Measurements from ENCODE around the gene ISOC1. TPM values are rescaled to one million over a fixed set of nuclear protein-coding genes. Genes with fewer than 3 reads are reported as not detected.

The ISOC1 gene
- total RNA-seq, 3 donors from 2014 or later (not counting 1 experiment from before 2014, with no cell fraction given): 11.3 to 15.5 (median 15.1) TPM

DNA sequence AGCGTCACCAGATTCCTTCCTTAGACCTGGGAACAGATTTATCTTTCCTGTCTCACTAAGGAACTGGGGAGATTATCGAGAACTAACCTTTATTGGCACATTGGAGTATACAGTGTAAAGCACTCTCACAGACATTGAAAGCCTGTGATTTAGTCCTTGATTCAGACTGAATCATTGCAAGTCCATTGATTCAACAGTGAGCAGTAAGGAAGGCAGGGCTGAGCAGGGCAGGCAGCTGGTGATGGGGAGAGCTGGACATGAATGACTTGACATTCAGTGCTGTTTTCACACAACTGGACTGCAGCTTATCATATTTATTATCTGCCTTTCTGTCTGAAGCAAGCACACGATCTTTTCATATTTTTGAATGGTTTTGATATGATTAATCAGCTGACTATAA, 16.2 kb downstream of the ISOC1 start:
- no peaks in the 10 kb centered on the region for H3K9me3 Mint-ChIP-seq

GRCh38 chr5:129111351-129111750, 16.8 kb downstream of the ISOC1 start:
- peaks cover 1% of the 10 kb centered on the region for H3K36me3 Mint-ChIP-seq
- TF ChIP-seq, protein P1, sequence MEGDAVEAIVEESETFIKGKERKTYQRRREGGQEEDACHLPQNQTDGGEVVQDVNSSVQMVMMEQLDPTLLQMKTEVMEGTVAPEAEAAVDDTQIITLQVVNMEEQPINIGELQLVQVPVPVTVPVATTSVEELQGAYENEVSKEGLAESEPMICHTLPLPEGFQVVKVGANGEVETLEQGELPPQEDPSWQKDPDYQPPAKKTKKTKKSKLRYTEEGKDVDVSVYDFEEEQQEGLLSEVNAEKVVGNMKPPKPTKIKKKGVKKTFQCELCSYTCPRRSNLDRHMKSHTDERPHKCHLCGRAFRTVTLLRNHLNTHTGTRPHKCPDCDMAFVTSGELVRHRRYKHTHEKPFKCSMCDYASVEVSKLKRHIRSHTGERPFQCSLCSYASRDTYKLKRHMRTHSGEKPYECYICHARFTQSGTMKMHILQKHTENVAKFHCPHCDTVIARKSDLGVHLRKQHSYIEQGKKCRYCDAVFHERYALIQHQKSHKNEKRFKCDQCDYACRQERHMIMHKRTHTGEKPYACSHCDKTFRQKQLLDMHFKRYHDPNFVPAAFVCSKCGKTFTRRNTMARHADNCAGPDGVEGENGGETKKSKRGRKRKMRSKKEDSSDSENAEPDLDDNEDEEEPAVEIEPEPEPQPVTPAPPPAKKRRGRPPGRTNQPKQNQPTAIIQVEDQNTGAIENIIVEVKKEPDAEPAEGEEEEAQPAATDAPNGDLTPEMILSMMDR (IDR thresholded peaks at IDR 0.05): no peak
- Histone ChIP-seq H3K36me3 (ENCODE audit: control insufficient read depth, insufficient read depth, low read length) (peaks cover 15% of the 10 kb centered on the region), H3K4me3 (ENCODE audit: low read length) (no peak overlapping the region), H3K9me3 (ENCODE audit: control insufficient read depth, insufficient read depth, low read length) (no peaks in the 10 kb centered on the region), H3K27ac (ENCODE audit: low read length) (no peak overlapping the region), H3K27me3 (ENCODE audit: control insufficient read depth, insufficient read depth, low read length) (no peaks in the 10 kb centered on the region), H3K4me1 (ENCODE audit: control insufficient read depth, insufficient read depth, low read length) (no peaks in the 10 kb centered on the region)
- no peak overlapping the region for H3K4me3 Mint-ChIP-seq
- intact Hi-C loops (cut with micrococcal nuclease): no loop called here
- no peaks in the 10 kb centered on the region for H3K27me3 Mint-ChIP-seq (ENCODE audit: low read depth in 2 of 2)
- no peaks in the 10 kb centered on the region for H3K9me3 Mint-ChIP-seq
- no peak overlapping the region for H3K27ac Mint-ChIP-seq
- 92% methylated on average over 2 of the region's 2 CpGs for WGBS (ENCODE audit: insufficient coverage)
- peaks cover 8 to 9% of the 10 kb centered on the region in 2 donors for H3K4me1 Mint-ChIP-seq
- DNase-seq (no peak), ATAC-seq (no peak)

More for the DNA sequence above, 16.2 kb downstream of the ISOC1 start:
- Mint-ChIP-seq H3K4me1 (peaks cover 8 to 9% of the 10 kb centered on the region in 2 donors), H3K4me3 (no peak overlapping the region), H3K36me3 (peaks cover 6% of the 10 kb centered on the region), H3K27ac (no peak overlapping the region), H3K27me3 (ENCODE audit: low read depth in 2 of 2) (no peaks in the 10 kb centered on the region)
- intact Hi-C loops (cut with micrococcal nuclease): no loop called here
- H3K4me1 ChIP-seq (ENCODE audit: control insufficient read depth, insufficient read depth, low read length): no peaks in the 10 kb centered on the region
- no peak for ATAC-seq
- WGBS (ENCODE audit: insufficient coverage): 97% methylated on average over 2 of the region's 3 CpGs
- H3K27ac ChIP-seq (ENCODE audit: low read length): no peak overlapping the region
- no peak overlapping the region for H3K4me3 ChIP-seq (ENCODE audit: low read length)
- H3K9me3 ChIP-seq (ENCODE audit: control insufficient read depth, insufficient read depth, low read length): no peaks in the 10 kb centered on the region
- TF ChIP-seq, protein P1 (IDR thresholded peaks at IDR 0.05): no peak
- H3K36me3 ChIP-seq (ENCODE audit: control insufficient read depth, insufficient read depth, low read length): peaks cover 15% of the 10 kb centered on the region
- no peak for DNase-seq
- no peaks in the 10 kb centered on the region for H3K27me3 ChIP-seq (ENCODE audit: control insufficient read depth, insufficient read depth, low read length)

DNA sequence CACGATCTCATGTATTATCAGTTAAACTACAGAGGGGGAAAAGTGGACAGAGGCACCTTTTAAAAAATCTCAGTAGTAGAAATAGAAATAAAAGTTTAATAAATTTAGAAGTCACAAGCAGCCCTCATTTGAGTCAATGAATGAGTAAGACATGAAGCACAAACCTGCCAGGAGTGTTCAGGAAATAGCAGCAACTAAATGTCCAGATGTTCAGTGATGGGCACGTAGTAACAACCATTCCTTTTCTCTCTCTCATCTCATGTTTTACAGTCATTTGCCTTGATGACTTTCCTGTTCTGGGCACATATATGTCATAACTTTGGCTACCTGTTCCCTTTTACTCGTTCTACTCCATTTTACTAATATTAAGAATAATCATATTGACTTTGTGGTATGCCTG, 17.7 kb downstream of the ISOC1 start:
- TF ChIP-seq, protein P1 (IDR thresholded peaks at IDR 0.05): no peak
- no peak for DNase-seq
- peaks cover 8 to 9% of the 10 kb centered on the region in 2 donors for H3K4me1 Mint-ChIP-seq
- H3K4me3 Mint-ChIP-seq: no peak overlapping the region
- intact Hi-C loops (cut with micrococcal nuclease): no loop called here
- H3K36me3 Mint-ChIP-seq: no peaks in the 10 kb centered on the region
- Histone ChIP-seq H3K4me3 (ENCODE audit: low read length) (no peak overlapping the region), H3K27ac (ENCODE audit: low read length) (no peak overlapping the region), H3K36me3 (ENCODE audit: control insufficient read depth, insufficient read depth, low read length) (peaks cover 13% of the 10 kb centered on the region), H3K27me3 (ENCODE audit: control insufficient read depth, insufficient read depth, low read length) (no peaks in the 10 kb centered on the region), H3K9me3 (ENCODE audit: control insufficient read depth, insufficient read depth, low read length) (no peaks in the 10 kb centered on the region), H3K4me1 (ENCODE audit: control insufficient read depth, insufficient read depth, low read length) (no peaks in the 10 kb centered on the region)
- H3K9me3 Mint-ChIP-seq: no peaks in the 10 kb centered on the region
- H3K27me3 Mint-ChIP-seq (ENCODE audit: low read depth in 2 of 2): no peaks in the 10 kb centered on the region
- no peak overlapping the region for H3K27ac Mint-ChIP-seq
- no peak for ATAC-seq
- WGBS (ENCODE audit: insufficient coverage): 83% methylated on average over 3 of the region's 3 CpGs

GRCh38 chr5:129113867-129114266, 19.3 kb downstream of the ISOC1 start:
- H3K4me1 ChIP-seq (ENCODE audit: control insufficient read depth, insufficient read depth, low read length): no peaks in the 10 kb centered on the region
- peaks cover 7 to 8% of the 10 kb centered on the region in 2 donors for H3K4me1 Mint-ChIP-seq
- no peak overlapping the region for H3K27ac ChIP-seq (ENCODE audit: low read length)
- no peaks in the 10 kb centered on the region for H3K36me3 Mint-ChIP-seq
- TF ChIP-seq, protein P1 (IDR thresholded peaks at IDR 0.05): no peak
- intact Hi-C loops (cut with micrococcal nuclease): no loop called here
- no peaks in the 10 kb centered on the region for H3K27me3 ChIP-seq (ENCODE audit: control insufficient read depth, insufficient read depth, low read length)
- peaks cover 6% of the 10 kb centered on the region for H3K36me3 ChIP-seq (ENCODE audit: control insufficient read depth, insufficient read depth, low read length)
- DNase-seq: no peak
- ATAC-seq: no peak
- no peaks in the 10 kb centered on the region for H3K9me3 Mint-ChIP-seq
- no peaks in the 10 kb centered on the region for H3K9me3 ChIP-seq (ENCODE audit: control insufficient read depth, insufficient read depth, low read length)
- no peak overlapping the region for H3K4me3 ChIP-seq (ENCODE audit: low read length)
- H3K27me3 Mint-ChIP-seq (ENCODE audit: low read depth in 2 of 2): no peaks in the 10 kb centered on the region
- no peak overlapping the region for H3K4me3 Mint-ChIP-seq
- 100% methylated on average over 1 of the region's 2 CpGs for WGBS (ENCODE audit: insufficient coverage)
- H3K27ac Mint-ChIP-seq: no peak overlapping the region

All from natural killer cell (primary cell).